ENCODE data around the gene SEPTIN7.

DNA sequence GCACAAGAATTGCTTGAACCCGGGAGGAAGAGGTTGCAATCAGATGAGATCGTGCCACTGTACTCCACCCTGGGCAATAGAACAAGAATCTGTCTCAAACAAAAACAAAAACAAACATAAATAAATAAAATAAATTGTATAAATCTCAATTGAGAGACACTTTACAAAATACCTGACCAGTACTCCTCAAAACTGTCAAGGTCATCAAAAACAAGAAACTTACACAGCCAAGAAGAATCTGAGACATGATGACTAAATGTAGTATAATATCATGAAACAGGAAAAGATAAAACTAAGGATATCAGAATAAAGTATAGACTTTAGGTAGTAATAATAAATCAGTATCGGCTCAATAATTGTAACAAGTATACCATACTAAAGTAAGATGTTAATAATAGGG lies 26.9 kb upstream of the SEPTIN7 start:
- TF ChIP-seq, protein P1, sequence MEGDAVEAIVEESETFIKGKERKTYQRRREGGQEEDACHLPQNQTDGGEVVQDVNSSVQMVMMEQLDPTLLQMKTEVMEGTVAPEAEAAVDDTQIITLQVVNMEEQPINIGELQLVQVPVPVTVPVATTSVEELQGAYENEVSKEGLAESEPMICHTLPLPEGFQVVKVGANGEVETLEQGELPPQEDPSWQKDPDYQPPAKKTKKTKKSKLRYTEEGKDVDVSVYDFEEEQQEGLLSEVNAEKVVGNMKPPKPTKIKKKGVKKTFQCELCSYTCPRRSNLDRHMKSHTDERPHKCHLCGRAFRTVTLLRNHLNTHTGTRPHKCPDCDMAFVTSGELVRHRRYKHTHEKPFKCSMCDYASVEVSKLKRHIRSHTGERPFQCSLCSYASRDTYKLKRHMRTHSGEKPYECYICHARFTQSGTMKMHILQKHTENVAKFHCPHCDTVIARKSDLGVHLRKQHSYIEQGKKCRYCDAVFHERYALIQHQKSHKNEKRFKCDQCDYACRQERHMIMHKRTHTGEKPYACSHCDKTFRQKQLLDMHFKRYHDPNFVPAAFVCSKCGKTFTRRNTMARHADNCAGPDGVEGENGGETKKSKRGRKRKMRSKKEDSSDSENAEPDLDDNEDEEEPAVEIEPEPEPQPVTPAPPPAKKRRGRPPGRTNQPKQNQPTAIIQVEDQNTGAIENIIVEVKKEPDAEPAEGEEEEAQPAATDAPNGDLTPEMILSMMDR (IDR thresholded peaks at IDR 0.05) = no peak
- TF ChIP-seq POLR2A (IDR thresholded peaks at IDR 0.05) = no peak
